Suppressor macrophage treated with lipopolysaccharide for 1 hour (primary cell): ENCODE measurements around the gene CDC42BPG.
A peak's percentile ranks its signal among the peaks of the same experiment; 100 is the strongest.

Source experiments
- DNase-seq, 3 donors: peaks; one replicate each; pipeline ENCODE4 v3.0.0-alpha.2; 2020 to 2022

CDC42BPG gene

DNA sequence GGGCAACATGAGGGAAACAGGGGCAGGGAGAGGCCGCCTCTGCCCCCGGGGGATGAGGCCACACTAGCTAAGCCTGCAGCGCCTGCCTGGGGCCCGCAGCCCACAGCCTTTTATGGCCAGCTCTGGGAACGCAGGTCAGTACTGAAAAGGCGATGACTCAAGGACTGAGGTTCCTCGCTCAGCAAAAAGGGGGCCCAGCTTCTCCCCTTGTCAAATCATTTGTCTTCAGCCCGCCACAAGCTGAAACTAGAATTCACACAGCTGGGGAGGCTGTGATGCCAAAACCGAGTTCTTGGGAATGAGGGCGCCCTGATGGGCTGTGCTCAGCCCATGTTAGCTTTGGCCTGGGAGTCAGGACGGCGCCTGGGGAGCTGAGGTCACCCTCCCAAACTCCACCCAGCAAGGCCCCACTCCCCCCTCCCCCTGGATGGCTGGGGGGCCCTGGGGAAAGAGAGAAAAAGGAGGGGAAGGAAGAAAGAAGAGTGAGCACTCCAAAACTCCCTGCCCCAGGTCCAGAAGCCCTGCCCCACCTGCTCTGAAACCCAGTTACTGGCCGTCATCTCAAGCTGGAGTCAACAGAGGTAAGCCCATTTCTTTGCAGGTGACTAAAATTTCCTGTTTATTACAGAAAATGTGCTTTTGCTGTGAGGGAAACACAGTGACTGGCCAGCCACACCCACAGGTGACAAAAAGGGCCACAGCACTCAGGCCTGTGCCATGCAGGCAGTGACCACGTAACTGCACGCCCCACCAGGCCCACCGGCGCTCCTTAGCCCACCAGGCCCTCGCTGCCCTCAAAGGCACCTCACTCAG is 20.2 kb upstream of the CDC42BPG start:
- DNase-seq = peak; percentile 66 to 68 (median 68)

DNA sequence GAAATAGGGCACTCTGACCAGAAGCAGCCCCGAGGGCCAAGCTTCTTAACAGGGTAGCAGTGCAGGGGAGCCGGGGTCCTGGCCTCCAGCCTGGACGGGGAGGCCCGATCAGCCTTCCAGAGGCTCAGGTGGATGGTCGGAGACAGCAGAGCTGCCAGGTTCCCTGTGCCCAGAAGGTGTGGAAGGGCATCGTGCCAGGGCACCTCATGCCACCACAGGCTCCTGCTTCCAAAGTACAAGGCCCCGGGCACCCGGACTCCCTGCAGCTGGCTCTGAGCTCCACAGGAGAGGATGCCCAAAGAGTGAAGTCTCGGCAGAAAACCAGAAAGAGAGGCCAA is 19.7 kb upstream of the CDC42BPG start:
- no peak for DNase-seq

DNA sequence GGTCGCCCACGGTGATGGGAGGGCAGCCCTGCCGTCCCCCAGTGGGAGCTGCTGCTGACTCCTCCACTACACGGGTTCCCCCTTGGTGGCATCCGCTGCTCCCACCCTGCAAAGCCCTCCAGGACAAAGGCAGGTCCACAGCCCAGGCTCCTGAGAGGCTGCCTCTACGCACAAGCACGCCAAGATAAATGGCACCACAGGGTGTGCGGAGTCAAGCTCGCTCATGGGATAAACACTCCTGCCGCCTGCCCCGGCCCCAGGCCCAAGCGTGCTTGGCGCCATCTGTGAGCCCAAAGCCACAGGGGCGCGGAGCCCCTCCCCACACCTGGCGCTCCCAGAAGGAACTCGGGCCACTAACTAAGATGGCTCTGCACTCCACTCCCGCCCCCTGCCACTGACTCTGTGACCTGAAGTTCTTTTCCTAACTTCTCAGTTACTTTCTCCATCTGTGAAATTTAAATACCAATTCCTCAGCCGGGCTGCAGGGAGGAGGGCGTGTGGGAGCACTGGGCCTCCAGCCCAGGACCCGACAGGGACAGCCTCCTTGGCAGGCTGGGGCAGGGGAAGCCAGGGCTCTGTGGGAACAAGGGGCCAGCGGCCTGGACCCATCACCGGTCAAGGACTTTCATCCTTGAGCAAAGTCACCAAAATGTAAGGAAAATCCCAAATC is 19.1 kb upstream of the CDC42BPG start:
- DNase-seq = no peak

DNA sequence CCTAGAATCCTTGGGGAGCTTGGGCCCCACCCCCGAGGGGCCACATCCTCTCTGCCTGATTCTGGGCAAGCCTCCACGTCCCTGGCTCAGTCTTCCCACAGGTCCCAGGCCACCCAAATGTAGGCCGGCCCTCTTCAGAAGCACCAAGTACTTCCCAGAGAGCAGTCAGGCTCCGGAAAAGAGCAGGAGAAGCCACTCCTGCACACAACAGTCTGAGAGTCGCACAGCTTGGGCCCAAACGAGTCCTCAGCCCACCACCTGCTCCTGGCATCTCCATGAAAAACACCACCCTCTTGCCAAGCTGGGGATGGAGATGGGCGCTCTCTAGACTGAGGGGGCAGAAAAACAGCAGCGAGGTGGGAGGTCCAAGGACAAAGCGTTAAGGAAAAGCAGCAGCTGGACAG is 18.5 kb upstream of the CDC42BPG start:
- no peak for DNase-seq

DNA sequence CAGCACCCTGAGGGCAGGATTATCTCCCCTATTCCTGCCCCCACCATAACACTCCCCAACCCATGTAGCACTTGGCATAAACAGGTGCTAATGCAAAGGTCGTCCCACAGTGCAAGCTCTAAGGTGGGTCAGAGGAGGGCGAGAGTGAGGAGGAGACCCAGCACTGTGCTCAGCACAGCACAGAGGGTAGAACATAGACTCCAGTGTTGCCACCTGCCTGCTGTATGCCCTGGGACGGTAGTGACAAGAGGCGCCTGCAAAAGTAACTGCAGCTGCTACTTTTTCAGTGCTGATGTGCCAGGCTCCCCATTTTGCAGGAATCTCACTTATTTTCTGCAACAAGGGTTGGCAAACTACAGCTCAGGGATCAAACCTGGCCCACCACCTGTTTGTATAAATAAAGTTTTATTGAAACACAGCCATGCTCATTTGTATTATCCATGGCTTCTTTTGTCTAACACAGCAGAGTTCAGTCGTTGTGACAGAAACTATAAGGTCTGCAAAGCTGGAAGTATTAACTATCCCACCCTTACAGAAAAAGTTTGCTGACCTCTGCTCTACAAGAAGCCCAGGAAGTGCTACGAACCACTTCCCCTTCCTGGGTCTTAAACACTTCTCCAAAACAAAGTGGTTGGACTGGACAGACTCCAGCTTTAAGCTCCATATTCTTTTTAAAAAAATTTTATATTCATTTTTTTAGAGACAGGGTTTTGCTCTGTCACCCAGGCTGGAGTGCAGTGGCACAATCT is 16.9 kb upstream of the CDC42BPG start:
- DNase-seq = peak; percentile 60 to 80 (median 72)

DNA sequence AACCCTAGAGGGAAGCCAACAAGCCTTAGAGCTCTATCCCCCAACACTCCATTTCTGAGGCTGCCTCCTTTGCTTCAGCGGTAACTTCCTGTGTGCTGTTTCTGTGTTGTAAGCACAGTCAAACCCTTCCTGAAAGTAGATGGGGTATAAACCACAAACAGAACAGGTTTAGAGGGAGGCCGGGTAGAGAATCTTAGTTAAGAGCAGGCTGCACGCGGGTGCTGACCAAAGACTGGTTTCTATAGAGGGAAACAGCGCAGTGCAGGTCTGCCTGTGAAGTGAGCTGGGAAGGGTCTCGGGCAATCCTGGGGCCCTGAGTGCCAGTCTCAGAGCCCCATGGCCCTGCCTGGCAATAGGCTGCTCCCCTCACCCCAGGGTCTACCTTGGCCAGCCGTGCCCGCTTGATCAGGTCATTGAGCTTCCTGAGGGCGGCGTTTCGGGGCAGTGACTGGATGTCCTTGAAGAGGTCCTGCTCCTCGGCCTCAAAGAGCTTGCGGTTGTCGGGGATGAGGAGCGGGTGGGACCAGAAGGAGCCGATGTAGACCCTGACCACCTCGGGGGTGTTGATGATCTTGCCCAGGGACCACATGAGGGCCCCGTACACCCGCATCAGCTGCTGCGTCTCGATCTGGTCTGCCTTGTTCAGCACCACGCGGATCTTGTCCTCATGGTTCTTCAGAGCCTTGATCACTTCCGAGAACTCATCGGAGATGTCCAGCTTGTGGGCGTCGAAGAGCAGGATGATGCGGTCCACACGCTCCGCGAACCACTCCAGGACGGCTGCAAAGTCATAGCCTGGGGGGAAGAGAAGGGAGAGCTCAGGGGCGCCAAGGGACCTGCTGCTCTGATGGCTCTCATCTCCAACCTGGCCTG is 15.3 kb upstream of the CDC42BPG start:
- peak in 1 of 3 donors; percentile 20 for DNase-seq

DNA sequence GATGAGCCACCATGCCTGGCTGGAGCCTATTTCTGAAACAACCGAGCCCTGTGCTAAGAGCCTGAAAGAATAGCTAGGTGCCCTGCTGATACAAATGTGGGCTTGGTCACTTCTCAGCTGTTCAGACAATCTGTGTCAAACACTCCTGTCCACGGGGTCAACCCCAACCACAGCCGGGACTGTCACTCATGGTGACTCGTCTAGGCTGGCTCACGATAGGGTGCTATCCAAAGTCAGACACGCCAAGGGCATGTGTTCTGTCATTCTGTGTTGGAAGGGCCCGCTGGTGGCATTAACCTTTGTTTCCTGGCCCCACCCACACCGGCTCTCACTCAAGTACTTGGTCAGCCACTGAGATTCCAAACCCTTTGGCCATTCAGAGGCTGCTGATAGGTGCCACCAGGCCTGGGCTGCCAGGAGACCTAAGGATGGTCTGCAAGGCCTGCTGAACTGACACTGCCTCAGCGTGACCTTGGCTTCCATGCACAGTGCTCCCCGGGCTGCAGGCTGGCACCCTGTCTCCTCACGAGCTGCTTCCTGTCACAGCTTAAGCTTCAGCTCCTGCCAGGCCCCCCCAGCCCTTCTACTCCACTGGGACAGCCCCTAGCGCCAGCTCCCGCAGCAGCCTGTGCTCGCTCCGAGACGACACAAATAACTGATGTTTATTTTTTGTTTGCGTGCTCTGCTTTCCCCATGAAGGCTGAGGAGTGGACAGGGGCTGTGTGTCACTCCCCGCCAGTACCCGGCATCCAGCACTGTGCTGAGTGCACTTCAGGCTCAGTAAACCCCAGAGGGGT is 14.2 kb upstream of the CDC42BPG start:
- DNase-seq = peak; percentile 78 to 85 (median 81)

DNA sequence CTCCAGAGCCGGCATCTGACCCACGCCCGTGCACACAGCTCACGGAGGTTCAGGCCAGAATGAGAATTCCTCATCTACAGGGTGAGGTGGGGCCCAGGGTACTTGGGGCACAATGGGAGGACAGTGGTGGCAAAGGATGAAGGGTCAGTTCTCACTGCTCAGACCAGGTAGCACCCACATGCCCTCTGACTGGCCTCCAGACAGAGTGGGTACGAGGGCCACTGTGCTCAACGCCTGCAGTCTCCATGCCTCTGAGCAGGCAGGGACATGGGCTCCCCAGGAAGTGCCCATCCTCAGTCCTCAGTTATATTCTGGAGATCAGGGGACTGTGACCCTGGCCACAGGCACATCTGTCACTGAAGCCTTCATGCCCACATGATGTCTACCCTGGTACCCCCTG is 13.0 kb upstream of the CDC42BPG start:
- no peak for DNase-seq

DNA sequence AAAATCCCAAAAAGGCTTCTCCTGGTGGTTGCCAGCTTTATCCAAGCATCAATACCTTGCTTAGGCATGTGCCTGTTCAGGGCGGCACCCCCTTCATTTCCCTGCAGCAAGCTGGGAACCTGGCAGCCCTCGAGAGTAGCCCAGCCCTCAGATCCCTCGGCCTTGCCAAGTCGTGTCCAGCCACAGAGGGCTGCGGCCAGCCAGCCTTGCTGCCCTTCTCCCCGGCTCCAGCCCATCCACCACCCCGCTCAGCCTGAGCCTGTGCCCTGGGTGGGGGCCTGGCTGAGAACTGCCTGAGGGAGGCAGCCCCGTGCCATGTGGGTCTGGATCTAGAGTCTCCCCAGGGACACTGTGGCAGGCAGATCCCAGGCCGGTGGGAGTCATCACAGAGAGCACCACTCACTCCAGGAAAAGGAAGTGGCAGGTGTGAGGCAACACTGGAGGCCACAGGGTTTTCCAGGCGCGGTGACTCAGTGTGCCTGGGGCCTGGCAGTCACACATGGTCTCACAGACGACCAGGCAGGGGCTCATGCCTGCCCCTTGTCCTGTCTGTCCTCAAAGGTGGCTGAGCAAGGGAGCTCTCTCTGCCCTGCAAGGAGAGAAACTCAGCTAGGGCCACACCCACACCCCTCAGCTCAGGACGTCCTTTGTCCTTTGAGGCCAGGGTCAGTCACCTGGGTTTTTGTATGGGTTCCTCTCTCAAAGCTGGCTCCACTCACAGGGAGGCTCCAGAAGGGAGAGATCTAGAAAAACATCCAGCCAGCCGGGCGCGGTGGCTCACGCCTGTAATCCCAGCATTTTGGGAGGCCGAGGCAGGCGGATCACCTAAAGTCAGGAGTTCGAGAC is 12.2 kb upstream of the CDC42BPG start:
- peak; percentile 95 to 98 (median 97) for DNase-seq

DNA sequence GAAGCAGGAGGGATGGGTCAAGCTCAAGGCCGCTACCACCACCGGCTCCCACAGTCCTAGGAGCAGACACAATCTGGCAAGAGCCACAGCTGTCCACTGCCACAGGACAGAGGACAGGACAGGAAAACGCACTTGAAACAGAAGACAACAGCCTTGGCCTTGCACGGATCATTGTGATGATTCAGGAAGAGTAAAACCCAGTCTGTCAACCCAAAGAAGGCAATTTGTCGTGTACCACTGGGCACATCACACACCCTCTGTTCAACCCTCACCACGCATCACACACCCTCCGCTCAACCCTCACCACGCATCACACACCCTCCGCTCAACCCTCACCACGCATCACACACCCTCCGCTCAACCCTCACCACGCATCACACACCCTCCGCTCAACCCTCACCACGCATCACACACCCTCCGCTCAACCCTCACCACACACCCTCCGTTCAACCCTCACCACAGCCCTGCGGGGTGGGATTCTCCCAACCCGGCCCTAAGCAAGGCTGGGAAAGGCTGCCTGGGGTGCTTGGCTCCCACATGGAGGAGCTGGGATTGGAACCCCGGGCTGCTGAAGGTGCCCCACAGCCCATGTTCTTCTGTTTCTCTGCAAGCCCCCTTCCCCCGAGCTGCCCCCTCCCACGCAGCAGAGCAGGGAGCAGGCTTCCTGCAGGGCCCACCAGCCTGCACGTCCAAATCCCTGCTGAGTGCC is 11.3 kb upstream of the CDC42BPG start:
- peak in 2 of 3 donors; percentile 28 to 49 for DNase-seq

DNA sequence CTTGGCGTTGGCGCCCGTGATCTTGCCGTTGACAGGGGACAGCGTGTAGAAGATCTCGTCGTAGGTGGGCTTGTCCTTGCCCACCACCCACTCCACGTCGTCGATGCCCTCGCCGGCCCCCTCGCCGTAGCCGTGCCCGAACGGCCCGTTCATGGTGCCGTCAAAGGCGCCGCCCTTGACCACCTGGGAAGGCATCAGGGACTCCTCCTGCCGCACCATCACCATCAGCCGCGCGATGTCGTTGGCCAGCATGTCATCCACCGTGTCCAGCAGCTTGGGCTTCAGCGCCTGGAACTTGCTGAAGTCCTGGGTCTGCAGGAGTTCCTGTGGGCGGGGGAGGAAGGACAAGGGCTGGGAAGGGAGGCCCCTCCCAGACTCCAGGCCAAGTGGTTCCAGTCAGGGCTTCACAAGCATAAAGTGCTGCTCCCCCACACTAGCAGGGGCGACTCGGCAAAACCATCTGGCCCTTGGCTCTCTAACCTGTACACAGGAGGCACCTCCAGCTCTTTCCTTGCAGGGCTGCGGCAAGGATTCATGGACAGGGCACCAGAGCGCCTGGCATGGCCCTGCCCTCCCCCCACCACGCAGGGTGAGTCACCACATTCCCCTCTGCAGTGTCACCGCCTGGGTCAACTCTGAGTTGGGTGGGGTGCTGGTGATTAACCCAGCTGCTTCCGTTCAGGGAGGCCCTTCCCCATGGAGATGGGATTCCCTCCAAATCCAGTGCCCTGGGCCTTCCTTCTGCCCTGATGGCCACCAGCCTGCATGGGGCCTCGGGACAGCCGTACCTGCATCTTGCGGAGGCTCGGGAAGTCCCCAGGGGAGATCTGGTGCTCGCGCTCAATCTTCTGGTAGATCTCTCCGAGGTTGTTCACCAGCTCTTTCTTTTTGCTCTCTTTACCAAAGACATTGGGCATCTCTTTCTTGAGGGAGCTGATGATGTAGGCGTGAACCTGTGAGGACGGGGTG is 10.4 kb upstream of the CDC42BPG start:
- DNase-seq = peak; percentile 91 to 92 (median 91)

DNA sequence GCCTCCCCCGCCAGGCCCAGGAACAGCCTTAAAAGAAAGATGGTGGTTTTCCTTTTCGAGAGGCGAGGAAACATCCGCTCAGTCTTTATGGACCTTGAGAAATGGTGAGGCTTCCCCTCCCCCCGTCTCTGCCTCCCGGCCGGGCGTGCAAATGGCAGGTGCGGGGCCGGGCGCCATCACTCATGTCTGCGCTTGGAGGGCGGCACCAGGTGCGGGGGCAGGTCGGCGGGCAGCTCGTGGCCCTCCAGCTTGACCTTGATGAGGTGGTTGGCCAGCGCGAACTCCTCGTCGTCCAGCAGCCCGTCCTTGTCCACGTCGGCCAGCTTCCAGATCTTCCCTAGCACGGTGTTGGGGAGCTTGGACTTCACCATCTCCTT is 9.7 kb upstream of the CDC42BPG start:
- no peak for DNase-seq

DNA sequence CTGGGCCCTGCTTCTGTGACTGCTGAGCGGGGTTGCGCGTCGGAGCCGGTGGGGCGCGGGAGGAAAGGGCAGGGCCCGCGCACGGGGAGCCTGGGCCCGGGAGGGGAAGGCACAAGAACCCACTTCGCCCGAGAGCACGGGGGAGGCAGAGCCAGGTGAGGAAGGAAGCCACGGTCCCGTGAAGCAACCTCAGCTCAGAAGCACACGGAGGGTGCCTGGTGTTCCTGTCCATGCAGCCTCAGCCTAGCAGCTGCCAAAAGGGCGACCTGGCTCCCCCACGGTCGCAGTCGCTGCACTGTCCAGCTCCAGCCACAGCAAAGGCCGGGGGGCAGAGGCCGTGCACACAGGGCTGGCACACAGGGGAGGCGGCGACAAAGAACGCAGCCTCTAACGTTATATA is 9.3 kb upstream of the CDC42BPG start:
- DNase-seq = peak in 1 of 3 donors; percentile 25

DNA sequence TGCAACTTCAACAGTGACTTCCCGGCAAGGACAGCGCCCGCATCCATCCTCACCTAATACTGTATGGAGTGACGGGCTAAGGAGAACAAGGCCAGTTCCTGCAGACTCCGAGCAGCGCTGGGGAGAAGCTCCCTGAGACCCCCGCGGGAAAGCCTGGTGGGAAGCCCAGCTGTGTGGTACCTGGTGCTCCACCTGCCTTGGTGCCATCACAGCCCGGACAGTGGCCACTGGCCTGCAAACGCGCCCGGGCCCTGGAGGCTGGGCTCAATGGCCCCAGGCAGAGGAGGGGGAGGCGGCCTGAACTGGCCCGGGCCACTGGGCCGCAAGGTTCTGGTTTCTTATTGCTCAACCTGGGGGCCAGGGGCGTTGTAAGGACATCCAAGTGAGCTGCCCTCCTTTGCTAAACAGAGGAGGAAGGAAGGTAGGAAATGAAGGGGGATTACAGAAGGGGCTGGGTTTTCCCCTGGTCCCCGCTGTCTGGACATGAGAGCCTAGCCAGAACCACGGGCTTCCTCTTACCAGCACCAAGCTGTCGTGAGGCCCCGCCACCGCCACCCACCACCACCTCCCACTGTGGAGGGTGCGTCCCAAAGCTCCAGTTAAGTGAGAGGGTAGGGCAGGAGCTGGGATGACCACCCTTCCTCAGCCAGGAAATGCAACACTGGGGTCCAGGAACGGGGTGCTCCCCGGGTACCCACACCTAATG is 8.5 kb upstream of the CDC42BPG start:
- peak; percentile 80 to 86 (median 82) for DNase-seq

DNA sequence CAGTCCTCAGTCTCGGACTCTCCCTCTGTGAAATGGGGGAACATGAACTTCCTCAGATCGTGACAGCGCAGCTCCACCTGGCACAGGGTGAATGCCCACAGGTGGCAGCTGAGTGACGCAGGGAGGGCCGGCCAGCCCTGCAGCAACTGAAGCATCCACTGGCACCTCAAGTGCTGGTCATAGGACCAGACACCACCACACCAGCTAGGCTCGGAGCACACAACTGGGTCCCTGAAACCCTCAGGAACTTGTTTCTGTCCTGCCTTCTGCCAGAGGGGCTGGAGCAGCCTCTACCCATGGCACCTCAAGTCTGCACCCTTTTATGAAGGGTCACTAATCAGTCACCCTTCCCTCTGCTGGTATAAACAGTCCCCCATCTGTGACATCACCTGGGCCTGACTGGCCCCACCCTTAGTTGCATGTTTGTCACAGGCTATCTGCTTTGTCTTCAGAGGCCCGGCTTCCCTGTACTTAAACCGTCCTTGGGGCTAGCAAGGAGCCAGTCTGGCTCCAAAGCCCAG is 7.4 kb upstream of the CDC42BPG start:
- peak in 1 of 3 donors; percentile 33 for DNase-seq

DNA sequence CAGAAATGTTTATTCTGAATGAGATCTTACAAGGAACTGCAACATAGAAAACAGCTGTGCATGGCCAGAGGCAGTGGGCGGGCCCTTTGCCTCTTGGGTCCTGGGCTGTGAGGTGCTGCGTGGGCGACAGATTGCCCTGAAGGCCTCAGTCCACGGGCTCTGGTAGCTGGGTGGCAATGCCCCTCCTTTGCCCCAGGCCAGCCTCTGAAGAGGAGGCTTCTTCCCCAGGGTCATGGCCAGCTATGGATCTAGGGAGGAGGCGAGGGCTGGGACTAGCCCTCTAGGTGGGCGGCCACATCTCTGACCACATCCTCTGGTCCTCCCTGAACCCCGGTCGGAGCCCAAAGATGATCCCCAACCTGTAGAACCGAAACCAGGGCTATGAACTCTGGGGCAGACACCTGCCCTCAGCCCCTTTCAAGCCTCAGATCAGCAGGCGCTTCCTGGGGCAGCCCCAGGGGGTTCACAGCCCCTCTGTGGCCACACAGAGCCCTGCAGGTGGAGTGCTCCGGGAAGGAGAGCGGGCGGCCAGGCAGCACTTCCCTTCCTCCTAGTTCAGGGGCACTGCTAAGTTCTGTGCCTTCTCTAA is 6.6 kb upstream of the CDC42BPG start:
- peak; percentile 61 to 74 (median 71) for DNase-seq

DNA sequence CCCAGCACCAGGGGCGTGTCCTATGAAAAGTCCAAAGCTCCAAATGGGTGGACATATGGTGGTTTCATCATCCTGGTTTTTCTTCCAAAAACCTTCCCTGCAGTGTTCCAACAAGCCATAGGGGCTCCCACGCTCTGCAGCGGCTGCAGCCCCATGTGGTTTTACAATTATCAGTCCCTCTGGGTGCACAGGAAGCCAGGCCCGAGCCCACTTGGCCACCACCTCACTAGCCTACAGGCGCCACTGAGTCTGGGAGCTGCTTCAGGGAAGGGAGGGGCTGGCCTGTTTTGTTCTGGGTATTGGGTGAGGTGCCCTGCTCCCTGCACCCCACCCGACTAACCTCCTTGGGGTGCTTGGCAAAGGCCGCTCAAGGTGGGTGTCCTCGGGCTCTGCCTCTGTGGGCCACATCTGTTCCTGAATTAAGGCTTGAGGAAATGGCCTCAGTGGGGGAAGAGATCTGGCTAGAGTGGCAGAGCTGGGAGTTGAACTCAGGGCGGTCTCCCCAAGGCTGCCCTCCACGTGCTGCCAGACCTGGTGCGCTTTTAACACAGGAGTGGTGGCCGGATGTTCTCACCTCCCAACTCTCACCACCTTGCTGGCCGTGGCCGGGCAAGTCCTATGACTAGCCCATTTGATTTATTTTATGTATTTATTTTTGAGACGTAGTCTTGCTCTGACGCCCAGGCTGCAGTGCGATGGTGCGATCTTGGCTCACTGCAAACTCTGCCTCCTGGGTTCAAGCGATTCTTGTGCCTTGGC is 5.3 kb upstream of the CDC42BPG start:
- DNase-seq = peak; percentile 45 to 63 (median 62)
